Fibroblast of gingiva (primary cell): ENCODE results near the gene ST7L.
A peak's percentile ranks its signal among the peaks of the same experiment; 100 is the strongest.

ENCODE experiments used
- DNase-seq: peaks from one replicate; pipeline ENCODE4 v3.0.0-alpha.2; 2011; ENCODE audit warnings: low read depth

The ST7L gene

DNA sequence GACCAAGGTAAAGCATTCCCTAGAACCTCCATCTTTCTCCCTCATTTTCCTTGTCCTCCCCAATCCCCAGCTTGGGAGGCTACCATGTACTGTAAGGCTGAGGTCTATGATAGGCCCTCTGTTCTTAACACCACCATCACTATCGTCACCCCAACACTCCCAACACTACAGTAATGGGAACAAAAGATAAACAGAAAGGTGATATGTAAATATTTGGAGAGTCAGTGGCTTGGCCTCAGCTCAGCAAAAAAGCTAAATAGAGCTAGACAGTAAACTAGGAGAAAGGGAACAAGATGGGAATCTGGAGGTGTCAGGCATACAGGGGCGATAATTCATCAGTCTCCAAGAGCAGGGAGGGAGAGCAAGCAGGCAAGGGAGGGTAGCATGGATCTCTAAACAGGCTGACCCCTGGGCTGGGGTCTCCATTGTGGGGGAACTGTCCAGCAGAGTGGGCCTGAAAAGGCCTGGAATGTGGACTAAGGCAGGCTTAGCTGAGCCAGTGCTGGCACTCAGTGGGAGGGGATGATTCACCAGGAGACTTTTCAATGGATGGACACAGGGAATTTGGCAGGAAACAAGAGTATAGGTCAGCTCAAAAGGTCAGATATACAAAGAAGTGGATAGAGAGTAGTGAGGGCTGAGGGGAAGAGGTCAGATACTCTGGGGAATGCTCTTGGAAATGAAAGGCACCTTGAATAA, 103.5 kb downstream of the ST7L start:
- DNase-seq = peak; percentile 78

DNA sequence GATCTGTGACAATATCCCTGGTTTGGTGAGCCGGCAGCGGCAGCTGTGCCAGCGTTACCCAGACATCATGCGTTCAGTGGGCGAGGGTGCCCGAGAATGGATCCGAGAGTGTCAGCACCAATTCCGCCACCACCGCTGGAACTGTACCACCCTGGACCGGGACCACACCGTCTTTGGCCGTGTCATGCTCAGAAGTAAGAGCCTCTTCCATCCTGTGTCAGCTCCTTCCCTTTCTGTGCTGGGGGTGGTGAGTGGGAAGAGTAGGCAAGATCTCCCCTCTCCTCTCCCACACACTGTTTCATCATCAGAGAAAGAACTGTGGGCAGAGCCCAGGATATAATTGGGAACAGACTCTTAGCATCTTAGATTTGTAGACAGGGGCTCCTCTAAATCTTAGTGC, 104.0 kb downstream of the ST7L start:
- DNase-seq = peak; percentile 31

DNA sequence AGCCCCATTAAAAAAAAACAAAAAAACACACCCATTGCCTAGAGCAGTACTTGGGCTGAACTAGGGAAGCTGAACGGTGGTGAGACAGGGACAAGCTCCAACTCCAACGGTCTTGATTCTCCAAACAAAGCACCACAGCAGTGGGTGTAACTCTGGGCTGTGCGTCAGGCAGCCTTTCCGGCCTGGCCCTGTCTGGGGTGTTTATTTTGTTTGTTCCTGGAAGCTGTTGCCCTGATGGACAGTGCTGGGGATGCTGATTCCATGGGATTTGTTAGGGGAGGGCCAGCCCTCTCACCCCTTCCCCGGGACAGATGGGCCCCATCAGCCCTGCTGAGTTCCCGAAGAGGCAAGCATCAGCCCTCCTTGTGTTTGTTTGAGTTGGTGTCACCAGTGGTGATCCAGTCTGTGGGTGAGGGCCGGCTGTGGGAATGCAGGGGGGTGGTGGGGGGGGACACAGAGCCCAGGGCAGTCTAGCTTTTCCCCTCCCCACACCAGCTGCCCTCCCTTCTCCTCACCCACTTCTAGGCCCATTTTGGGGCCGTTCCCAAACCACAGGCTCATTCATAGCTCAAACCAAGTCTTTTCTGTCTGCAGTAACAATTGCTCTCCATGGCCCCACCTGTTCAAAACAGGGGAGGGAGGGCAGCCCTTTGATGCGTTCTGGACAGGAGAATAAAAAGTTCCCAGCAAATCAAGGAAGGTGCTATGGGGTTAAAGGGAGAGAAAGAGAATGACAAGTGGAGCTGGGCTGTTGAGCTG, 105.7 kb downstream of the ST7L start:
- peak; percentile 61 for DNase-seq

DNA sequence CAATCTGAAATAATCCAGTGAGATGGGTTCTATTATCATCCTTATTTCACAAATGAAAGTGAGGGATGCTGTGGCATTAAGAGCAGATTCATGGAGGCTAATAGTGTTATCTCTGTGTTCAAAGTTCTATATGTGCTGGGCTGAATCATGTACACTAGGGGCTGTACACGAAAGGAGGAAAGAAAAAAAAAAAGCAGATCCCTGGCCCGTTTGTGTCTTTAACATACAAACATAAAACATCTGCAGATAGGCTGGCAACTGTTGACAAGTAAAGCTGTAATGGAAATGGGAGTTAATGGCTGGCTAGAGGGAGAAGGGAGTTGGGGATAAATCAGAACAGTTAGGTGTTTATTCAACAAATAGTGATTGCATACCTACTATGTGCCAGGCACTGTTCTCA, 107.0 kb downstream of the ST7L start:
- no peak for DNase-seq

DNA sequence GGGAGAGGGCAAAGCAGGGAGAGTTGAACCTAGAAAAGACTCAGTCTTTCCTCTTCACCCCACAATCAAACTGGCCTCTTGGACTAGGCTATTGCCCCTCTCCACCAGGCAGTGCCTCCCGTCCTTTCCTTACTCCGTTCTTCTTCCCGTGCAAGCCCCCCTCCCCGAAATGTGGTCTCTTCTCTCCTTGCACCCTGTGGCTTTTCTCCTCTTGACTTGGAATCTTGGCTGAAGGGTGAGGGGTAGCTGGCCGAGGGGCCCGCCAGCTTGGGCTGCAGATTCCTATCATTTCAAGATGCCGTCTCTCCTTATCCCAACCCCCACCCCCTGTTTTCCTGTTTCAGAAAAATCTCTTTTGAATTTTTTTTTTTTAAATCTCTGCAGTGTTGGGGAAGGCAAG, 108.6 kb downstream of the ST7L start:
- no peak for DNase-seq

DNA sequence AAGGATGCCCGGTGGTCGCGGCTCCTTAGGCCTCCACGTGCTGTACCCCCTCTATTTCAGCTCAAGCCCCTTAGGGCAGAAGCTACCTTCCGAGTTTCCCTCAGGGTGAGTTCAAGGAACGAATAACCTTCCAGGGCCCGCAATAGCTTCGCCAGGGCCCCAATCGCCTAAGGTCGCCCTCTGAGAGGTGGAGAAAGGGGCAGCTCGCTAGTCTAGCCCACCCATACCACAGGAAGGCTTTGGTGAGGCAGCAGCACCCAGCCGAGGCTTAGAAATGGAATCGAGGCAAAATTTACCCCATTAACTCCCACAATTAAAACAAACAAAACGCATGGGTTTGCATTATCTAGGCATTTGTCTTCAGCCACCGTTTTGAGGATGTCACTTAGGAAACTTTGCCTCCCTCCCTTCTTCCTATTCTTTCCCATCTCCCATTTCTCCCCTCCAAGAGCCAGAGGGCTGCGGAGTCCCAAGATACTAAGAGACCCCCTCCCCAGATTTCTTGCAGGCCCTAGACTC, 109.2 kb downstream of the ST7L start:
- DNase-seq = no peak

GRCh38 chr1:112509005-112509659, 109.8 kb downstream of the ST7L start:
- no peak for DNase-seq

DNA sequence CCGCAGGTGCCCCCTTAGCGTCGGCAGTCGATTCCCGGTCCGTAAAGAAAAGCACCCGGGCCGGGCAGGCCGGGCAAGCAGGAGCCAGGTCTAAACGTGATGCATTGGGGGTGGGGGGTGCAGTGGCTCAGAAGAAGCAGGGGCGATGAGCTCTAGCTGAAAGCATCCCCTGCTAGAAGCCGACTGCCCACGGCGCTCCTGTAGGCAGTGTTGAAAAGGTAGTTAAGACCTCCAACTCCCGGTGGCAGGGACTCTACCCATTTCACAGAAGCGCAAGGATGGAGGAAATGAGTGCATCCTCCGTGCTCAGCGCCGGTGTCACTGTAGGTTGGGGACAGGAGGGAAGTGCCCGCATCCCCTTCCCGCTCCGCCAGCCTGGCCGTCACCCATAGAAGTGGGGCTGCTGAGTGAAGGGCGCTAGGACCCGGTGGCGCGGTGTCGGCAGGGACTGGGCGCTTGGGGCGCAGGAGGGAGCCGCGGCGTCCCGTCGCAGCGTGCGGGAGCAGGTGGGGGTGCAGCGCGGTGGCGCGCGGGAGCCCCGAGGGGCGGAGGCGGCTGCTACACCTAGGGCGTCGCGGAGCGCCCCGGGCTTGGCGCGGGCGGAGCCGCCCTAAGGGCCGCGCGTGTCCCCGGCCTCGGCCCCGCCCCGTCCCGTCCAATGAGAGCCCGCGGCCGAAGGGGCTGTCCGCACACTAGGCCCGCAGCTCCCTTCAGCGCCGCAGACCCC, 110.5 kb downstream of the ST7L start, which contains the start of gene WNT2B:
TSS of gene WNT2B (plus strand) at position 688 of the 727 bp plus-strand sequence. CDS start 298 bp downstream, outside the sequence.
- no peak for DNase-seq

DNA sequence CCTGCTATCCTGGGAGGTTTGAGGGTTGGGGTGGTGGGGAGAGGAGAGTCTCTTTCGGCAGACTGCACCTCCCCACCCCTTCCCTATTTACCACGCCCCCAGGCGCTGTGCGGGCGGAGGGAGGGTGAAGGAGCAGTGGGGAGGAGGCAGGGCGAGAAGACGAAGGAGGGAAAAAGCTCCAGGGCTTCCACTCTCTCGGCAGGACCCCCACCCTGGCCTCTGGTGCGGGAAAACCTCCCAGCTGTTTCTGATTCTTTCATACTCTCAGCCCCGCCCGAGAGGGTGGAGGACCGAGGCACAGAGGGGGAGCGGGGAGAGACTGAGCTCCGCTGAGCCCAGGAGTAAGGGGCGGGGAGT, 111.0 kb downstream of the ST7L start:
- DNase-seq = no peak

DNA sequence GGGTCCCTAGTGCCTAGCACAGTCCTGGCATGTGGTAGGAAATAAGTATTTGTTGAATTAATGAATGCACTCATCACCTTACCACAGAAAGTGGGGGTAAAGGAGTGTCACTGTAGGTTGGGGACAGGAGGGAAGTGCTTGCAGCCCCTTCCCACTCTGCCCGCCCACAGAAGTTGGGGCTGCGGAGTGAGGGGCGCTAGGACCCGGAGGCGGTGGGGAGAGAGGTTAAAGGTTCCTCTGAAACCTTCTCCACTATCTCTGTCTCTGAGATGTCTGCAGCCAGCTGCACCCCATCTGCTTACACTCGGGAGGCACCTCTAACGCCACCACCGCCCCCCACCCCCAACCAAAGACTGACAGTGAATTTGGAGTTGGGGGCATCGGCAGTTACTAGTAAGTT, 111.6 kb downstream of the ST7L start:
- no peak for DNase-seq

DNA sequence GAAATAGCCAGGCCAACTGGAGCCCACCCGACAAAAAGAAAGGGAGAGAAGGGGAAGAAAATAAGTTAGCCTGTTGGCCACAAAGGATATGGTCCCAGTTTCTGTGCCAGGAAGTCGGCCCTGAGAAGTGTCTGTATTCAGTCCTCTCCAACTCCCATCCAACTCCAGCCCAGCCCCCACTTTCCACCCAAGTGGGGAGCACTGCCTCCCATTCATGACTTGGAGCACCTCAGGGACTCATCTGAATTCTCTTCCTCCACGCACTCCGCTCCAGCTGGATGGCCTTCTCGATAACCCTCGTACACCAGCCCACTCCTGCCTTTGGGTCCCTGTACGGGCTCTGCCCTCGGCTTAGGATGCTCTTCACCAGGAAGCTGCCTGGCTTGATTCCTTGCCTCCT, 112.2 kb downstream of the ST7L start:
- DNase-seq = no peak

DNA sequence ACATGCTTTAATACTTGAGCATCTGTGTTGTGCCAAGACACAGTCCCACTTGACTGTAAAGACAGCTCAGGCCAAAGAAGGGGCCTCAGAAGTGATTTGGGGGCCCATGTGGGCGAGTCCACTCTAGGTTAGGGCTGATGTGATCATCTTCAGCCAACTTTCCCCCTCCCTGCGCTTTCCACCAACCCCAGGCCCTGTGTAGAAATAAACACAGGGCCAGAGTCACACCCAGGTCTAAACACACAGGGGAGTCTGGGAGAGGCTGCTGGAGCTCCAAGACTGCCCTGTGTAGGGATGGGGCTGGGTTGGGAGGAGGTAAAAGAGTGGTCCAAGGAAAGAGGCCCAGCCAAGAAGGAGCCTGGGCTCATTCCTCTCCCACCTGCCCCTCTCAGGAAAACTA, 112.6 kb downstream of the ST7L start:
- no peak for DNase-seq

DNA sequence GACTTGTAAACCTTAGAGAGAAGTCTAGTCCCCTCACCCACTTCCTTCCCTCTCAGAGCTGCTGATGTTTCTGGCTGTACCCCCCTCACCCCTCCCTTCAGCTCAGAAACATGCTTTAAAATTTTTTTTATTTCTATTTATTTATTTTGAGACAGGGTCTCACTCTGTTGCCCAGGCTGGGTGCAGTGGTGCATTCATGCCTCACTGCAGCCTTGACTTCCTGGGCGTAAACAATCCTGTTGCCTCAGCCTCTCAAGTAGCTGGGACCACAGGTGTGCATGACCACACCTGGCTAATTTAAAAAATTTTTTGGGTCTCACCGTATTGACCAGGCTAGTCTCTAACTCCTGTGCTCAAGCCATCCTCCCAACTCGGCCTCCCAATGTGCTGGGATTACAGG, 113.1 kb downstream of the ST7L start:
- DNase-seq = no peak

- DNase-seq = no peak
These were observed 113.5 kb downstream of the ST7L start for GRCh38 chr1:112505400-112505785.

DNA sequence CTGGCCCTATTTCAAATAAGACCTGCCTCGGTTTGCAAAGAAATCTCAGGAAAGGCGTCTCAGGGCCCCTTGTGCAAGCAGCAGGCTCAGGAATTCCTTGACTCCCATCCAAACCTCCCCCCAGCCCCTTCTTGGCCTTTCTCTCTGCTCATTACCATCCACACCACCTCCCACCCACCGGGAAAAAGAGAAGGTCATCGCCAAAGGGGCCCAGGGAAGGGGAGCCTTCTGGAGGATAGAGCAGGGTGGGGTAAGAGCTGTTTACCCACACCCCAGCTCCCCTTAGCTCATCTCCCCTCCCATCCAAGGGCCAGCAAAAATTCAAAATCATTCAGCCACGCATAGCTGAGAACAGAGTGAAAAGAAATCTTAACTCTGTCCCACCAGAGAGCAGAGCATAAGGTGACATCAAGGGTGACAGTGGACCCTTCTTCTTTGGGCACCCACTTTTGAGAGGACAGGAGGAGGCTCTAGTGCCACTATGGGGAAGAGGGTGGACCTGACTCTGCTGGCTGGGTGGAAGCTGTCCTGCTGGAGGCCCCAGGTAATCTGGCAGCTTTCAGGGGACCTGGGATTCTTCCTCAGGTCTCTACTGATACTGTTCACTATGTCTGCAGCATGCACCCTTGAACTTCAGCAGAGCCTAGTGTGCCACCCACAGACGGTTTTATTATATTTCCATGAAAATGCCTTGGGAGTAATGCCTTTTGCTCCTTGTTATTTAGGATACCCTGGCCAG, 114.1 kb downstream of the ST7L start:
- no peak for DNase-seq

DNA sequence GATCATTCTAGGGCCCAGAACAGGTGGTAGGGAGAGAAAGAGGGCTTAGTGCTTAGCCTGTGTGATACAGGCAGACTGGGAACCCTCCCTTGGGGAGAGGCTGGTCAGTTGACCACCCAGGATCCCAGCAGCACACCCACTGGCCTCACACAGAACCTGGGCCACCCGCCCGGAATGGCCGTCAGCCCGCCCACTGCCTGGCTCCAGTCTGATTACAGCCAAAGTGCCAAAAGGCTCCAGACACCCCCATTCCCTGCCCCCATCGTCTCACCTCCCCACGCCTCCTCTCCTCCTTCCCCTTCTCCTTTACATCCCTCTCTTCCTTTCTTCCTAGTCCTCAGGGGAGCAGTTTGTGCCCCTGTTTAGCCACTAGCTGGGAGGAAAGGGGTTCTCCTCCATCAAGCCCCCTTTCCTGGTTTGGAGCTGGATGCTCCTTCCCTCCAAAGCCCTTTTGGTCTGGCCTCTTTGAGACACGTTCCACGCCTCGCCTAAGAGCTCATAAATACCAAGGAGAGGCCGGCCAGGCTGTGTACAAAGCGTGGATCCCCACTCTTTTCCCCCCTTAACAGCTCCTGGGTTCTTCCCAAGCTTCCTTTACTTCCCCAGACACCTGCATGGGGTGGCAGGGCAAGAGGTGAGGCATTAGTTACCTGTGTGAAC, 114.8 kb downstream of the ST7L start:
- DNase-seq = no peak

DNA sequence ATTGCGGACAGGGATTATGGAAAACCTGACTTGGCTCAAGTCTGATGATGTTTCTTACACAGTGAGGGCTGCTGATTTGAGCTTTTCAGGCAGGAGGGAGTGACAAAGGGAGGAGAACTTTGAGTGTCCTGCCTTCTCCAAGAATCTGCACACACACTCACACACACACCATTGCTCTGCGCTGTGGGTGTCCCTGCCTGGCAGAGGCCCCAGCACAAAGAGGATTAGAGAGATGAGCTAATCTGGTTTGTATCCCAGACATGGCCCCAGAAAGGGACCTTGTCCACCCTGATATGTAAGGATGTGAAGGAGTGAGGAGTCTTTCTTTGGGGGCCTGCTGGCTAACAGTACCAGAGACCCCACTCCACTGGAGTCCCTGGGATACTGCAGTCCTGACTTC, 116.1 kb downstream of the ST7L start:
- DNase-seq = peak; percentile 27

GRCh38 chr1:112501810-112502641, 116.9 kb downstream of the ST7L start:
- peak; percentile 65 for DNase-seq

GRCh38 chr1:112496290-112496689, 122.7 kb downstream of the ST7L start:
- DNase-seq = no peak

- DNase-seq = no peak
These were observed 125.6 kb downstream of the ST7L start for GRCh38 chr1:112493351-112493750.
